Prostate gland (tissue), 2 donors: ENCODE data around the gene RMND5B. TPM values are rescaled to one million over a fixed set of nuclear protein-coding genes. Genes with fewer than 3 reads are reported as not detected.
A peak's percentile ranks its signal among the peaks of the same experiment; 100 is the strongest.

ENCODE experiments used
- DNase-seq: peaks from one replicate; pipeline ENCODE4 v3.0.0-alpha.2; 2019; ENCODE audit warnings: low spot score
- H3K27ac ChIP-seq, 2 donors: fragments of 200-600 bp; sonication (generic); 2 replicates each; pipeline ENCODE4 v1.5.1; 2017 to 2019
- H3K27me3 ChIP-seq: fragments of 200-600 bp; sonication (generic); replicated peaks from 2 replicates; pipeline ENCODE4 v1.5.1; 2019; ENCODE audit not compliant: insufficient read depth
- H3K36me3 ChIP-seq, 2 donors: fragments of 200-600 bp; sonication (generic); 1 replicate in 1 of 2; 2 replicates in 1 of 2; pipeline versions ENCODE4 v1.5.1 to v1.8.1; 2017 to 2019
- H3K4me1 ChIP-seq: fragments of 200-600 bp; sonication (generic); replicated peaks from 2 replicates; pipeline ENCODE4 v1.5.1; 2019
- H3K4me3 ChIP-seq, 2 donors: fragments of 200-600 bp; sonication (generic); 2 replicates each; pipeline ENCODE4 v1.5.1; 2017 to 2019
- H3K9me3 ChIP-seq: fragments of 200-600 bp; sonication (generic); 2 replicates; pipeline ENCODE4 v1.5.1; 2017
- CTCF ChIP-seq, 4 experiments: fragments of 200-600 bp in 2 of 4; fragments of 450-650 bp in 2 of 4; sonication (generic) in 2 of 4; IDR thresholded peaks; 1 replicate in 3 of 4; 2 replicates in 1 of 4; pipeline ENCODE4 v1.5.1; 2016 to 2019; ENCODE audit warnings: antibody characterized with exemption in 4 of 4, mild to moderate bottlenecking in 2 of 4, moderate library complexity in 2 of 4
- POLR2A ChIP-seq: fragments of 450-650 bp; IDR thresholded peaks from one replicate; pipeline ENCODE4 v1.6.1; 2016; ENCODE audit warnings: antibody characterized with exemption, mild to moderate bottlenecking
- POLR2AphosphoS5 ChIP-seq: sonication (generic); formaldehyde crosslinking; IDR thresholded peaks from one replicate; pipeline ENCODE4 v1.6.1; 2017; ENCODE audit warnings: antibody characterized with exemption
- WGBS: methylation state at CpG from one replicate; pipeline ENCODE4 v1.1.5; 2018; 5-methylcytosine and 5-hydroxymethylcytosine counted together
- intact Hi-C: fragments of 100-400 bp; cut with DNase I; formaldehyde crosslinking; loops from one replicate; pipeline ENCODE4 v1.14.2; 2022
- total RNA-seq, 2 donors: library from RNA; depleted of rRNA; stranded (reverse); fragments of >200 nt; gene quantifications; one replicate each; pipeline ENCODE4 v1.1.0, GENCODE V29; 2016

The RMND5B gene
- total RNA-seq, 2 donors from 2014 or later = 33.7 to 39.1 TPM

- no peak overlapping the region for H3K4me3 ChIP-seq
- H3K9me3 ChIP-seq = no peaks in the 10 kb centered on the region
- WGBS = 74% methylated on average over 7 of the region's 7 CpGs
- H3K27ac ChIP-seq = no peak overlapping the region
- no peaks in the 10 kb centered on the region for H3K4me1 ChIP-seq
- DNase-seq = no peak
- TF ChIP-seq POLR2A = no peak
- no peak for TF ChIP-seq CTCF (IDR thresholded peaks at IDR 0.05)
- TF ChIP-seq POLR2AphosphoS5 = no peak
- no peaks in the 10 kb centered on the region for H3K27me3 ChIP-seq
- no peaks in the 10 kb centered on the region for H3K36me3 ChIP-seq
- intact Hi-C loops = no loop called here
Measured at GRCh38 chr5:178108446-178108845, 22.4 kb upstream of the RMND5B start.

GRCh38 chr5:178108966-178109365, 21.8 kb upstream of the RMND5B start:
- no peak for TF ChIP-seq CTCF (IDR thresholded peaks at IDR 0.05)
- no peak for TF ChIP-seq POLR2AphosphoS5
- TF ChIP-seq POLR2A = no peak
- no peaks in the 10 kb centered on the region for H3K4me1 ChIP-seq
- H3K27me3 ChIP-seq = no peaks in the 10 kb centered on the region
- H3K9me3 ChIP-seq = no peaks in the 10 kb centered on the region
- no peaks in the 10 kb centered on the region for H3K36me3 ChIP-seq
- H3K27ac ChIP-seq = no peak overlapping the region
- H3K4me3 ChIP-seq = no peak overlapping the region
- intact Hi-C loops = no loop called here
- DNase-seq = no peak

DNA sequence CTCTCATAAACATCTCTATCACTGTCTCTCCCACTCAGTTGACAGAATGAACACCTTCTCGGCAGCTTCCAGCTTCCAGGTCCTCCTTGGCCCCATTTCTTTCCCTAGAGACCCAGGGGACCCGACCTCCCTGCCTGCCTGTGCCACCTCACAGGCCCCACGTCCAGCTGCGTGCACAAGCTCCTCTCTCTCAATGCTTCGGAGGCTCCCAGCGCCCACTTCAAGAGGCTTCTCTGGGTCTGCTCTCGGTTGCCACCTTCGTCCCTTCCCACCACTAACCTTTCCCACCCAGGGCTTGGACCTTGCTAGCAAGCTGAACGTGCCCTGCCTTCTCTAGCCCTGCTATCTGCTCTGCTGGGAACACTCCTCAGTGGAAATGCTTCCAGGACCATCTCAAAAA, 20.3 kb upstream of the RMND5B start:
- H3K4me1 ChIP-seq = no peaks in the 10 kb centered on the region
- WGBS = 91% methylated on average over 9 of the region's 9 CpGs
- no peak overlapping the region for H3K27ac ChIP-seq
- DNase-seq = no peak
- TF ChIP-seq POLR2A (no peak), POLR2AphosphoS5 (no peak), CTCF (IDR thresholded peaks at IDR 0.05) (no peak)
- intact Hi-C loops = no loop called here
- no peaks in the 10 kb centered on the region for H3K9me3 ChIP-seq
- no peaks in the 10 kb centered on the region for H3K36me3 ChIP-seq
- no peaks in the 10 kb centered on the region for H3K27me3 ChIP-seq
- H3K4me3 ChIP-seq = no peak overlapping the region

DNA sequence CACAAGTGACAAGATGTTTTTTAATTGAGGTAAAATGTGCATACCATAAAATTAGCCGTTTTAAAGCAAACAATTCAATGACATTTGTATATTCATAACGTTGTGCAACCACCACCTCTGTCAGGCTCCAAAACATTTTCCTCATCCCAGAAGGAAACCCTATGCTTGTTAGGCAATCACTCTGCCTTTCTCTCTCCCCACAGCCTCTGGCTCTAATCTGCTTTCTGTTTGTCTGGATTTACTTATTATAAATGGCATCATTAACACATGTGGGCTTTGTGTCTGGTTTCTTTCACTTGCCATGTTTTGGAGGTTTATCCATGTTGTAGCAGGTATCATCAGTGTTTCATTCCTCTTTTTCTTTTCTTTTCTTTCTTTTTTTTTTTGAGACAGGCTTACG, 18.9 kb upstream of the RMND5B start:
- TF ChIP-seq POLR2A (no peak), POLR2AphosphoS5 (peak; percentile 31)
- Histone ChIP-seq H3K36me3 (no peaks in the 10 kb centered on the region), H3K4me1 (no peaks in the 10 kb centered on the region), H3K27ac (no peak overlapping the region), H3K4me3 (no peak overlapping the region), H3K27me3 (no peaks in the 10 kb centered on the region), H3K9me3 (no peaks in the 10 kb centered on the region)
- 45% methylated on average over 3 of the region's 3 CpGs for WGBS
- DNase-seq = no peak
- intact Hi-C loops = no loop called here

DNA sequence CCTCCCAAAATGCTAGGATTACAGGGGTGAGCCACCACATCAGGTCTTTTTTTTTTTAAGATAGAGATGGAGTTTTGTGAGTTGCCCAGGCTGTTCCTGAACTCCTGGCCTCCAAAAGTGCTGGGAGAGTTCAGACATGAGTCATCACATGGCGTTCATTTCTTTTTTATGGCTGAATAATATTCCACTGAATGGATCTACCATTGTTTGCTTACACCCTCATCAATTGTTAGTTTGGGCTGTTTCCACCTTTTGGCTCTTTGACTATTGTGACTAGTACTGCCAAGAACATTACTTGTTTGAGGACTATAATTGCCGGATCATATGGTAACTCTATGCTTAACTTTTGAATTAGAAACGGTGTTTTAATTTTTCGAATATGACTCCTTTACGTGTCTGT, 18.3 kb upstream of the RMND5B start:
- TF ChIP-seq CTCF (IDR thresholded peaks at IDR 0.05) = no peak
- no peak for TF ChIP-seq POLR2A
- no peak for TF ChIP-seq POLR2AphosphoS5
- H3K4me3 ChIP-seq = no peak overlapping the region
- no peaks in the 10 kb centered on the region for H3K27me3 ChIP-seq
- H3K36me3 ChIP-seq = no peaks in the 10 kb centered on the region
- no peak for DNase-seq
- intact Hi-C loops = no loop called here
- H3K27ac ChIP-seq = no peak overlapping the region
- H3K4me1 ChIP-seq = no peaks in the 10 kb centered on the region
- WGBS = 75% methylated on average over 5 of the region's 5 CpGs
- H3K9me3 ChIP-seq = no peaks in the 10 kb centered on the region
